ENCODE measurements around the gene KLHL10.

DNA sequence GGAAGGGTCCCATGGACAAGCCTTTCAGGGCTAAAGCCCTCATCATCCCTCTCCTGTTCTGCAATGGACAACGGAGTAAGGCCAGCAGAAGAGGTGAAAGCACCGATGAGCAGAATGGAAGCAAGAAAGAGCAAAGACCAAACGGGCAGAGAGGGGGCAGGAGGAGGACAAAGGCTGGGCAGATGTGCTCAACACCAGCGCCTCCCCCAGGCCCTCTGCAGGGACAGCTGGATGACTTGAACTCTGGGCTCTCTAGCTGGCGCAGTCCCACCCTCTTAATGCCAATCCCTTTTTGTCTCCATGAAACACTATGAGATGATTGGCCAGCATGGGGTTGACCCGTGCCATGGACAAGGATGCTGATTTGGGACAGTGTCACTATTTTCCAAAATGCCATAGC lies 59.1 kb downstream of the KLHL10 start:
- TF ChIP-seq, protein P1, sequence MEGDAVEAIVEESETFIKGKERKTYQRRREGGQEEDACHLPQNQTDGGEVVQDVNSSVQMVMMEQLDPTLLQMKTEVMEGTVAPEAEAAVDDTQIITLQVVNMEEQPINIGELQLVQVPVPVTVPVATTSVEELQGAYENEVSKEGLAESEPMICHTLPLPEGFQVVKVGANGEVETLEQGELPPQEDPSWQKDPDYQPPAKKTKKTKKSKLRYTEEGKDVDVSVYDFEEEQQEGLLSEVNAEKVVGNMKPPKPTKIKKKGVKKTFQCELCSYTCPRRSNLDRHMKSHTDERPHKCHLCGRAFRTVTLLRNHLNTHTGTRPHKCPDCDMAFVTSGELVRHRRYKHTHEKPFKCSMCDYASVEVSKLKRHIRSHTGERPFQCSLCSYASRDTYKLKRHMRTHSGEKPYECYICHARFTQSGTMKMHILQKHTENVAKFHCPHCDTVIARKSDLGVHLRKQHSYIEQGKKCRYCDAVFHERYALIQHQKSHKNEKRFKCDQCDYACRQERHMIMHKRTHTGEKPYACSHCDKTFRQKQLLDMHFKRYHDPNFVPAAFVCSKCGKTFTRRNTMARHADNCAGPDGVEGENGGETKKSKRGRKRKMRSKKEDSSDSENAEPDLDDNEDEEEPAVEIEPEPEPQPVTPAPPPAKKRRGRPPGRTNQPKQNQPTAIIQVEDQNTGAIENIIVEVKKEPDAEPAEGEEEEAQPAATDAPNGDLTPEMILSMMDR (conservative IDR thresholded peaks at IDR 0.05; ENCODE audit: low read depth, low read length) = 0 out of 2 replicates have a peak, but pooled peaks have one; percentile 9
- TF ChIP-seq EZH2phosphoT487 (IDR thresholded peaks at IDR 0.05; ENCODE audit: borderline replicate concordance, low read length) = no peak
- TF ChIP-seq EZH2 (IDR thresholded peaks at IDR 0.05; ENCODE audit: low read length, unreplicated experiment) = no peak

All from PC-3 (cell line).